ENCODE data around the gene HPCAL1.

The HPCAL1 gene

DNA sequence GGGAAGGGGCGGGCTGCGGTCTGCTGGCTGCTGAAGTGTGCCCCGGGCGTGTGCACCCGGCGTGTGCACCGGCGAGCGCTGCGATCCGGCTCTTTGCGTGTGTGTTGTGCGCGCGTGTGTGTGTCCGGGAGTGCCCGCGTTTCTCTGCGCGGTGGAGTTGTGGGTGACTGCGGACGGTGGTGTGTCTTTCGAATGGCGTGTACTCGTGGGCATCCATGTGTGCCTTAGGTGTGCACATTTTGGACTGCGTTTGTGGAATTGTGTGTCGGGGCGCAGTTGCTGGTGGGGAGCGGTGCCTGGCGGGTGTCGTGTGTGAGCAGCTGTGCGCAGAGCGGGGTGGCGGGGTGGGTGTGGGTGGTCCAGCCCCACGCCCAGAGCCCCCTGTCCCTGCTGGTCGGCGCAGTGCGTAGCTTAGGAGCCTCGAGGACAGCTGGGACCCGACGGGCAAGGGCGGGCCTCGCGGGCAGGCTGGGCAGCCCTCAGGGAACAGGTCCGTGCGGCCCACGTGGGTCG, 533 bp downstream of the HPCAL1 start:
- Histone ChIP-seq H3K27ac (ENCODE audit: low read depth, low read length) (peak overlapping the region; percentile 54), H3K4me1 (ENCODE audit: control insufficient read depth in 1 of 2, insufficient read depth in 2 of 2, low read length in 2 of 2) (peaks cover 50 to 57% of the 10 kb centered on the region in 2 donors)

DNA sequence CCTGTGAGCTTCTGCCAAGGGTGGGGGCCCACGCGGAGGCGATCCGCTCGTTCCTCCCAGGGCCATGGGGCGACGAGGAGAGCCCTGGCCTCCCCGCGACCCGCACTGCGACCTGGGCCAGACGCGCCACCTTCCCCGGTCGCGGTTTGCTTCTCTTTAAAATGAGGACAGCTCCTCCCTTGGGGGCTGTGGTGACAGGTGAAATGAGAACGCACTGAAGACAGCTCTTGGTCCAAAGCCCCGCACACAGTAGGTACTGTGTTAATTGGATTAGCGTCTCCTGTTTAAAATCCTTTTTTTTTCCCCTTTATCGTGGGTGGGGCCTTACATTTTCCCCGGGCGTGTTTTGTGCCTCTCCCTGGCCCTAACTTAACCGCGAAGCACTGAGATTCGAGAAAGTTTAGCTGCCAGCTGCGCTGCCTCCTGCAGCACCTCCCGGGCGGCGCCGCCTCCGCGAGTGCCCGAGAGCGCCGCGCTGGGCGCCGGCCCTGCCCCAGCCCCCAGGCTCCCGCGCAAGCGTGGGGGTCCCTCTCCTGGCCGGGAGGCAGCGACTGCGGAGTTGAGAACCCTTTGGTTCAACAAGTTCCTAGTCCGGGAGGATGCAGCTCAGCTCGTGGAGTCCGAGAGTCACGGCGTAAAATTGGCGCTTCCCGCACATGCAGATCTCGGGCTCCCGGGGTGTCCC, 1.1 kb downstream of the HPCAL1 start:
- Histone ChIP-seq H3K9me3 (ENCODE audit: control insufficient read depth in 1 of 2, low read length in 2 of 2) (no peaks in the 10 kb centered on the region), H3K4me3 (ENCODE audit: low read depth in 1 of 2, low read length in 2 of 2) (peak overlapping the region; percentile 84 to 96), H3K9ac (ENCODE audit: low read depth in 1 of 2, low read length in 2 of 2) (peak overlapping the region; percentile 78 to 93), H3K27ac (ENCODE audit: low read depth, low read length) (peak overlapping the region; percentile 54), H3K36me3 (ENCODE audit: control insufficient read depth in 1 of 2, insufficient read depth in 2 of 2, low read length in 2 of 2) (no peaks in the 10 kb centered on the region), H3K4me1 (ENCODE audit: control insufficient read depth in 1 of 2, insufficient read depth in 2 of 2, low read length in 2 of 2) (peaks cover 49 to 54% of the 10 kb centered on the region in 2 donors), H3K27me3 (ENCODE audit: control insufficient read depth in 1 of 2, insufficient read depth in 2 of 2, low read length in 2 of 2) (no peaks in the 10 kb centered on the region)

More for the DNA sequence above, 533 bp downstream of the HPCAL1 start:
- Histone ChIP-seq H3K9ac (ENCODE audit: low read depth in 1 of 2, low read length in 2 of 2) (peak overlapping the region; percentile 78 to 93), H3K27me3 (ENCODE audit: control insufficient read depth in 1 of 2, insufficient read depth in 2 of 2, low read length in 2 of 2) (no peaks in the 10 kb centered on the region), H3K36me3 (ENCODE audit: control insufficient read depth in 1 of 2, insufficient read depth in 2 of 2, low read length in 2 of 2) (no peaks in the 10 kb centered on the region), H3K4me3 (ENCODE audit: low read depth in 1 of 2, low read length in 2 of 2) (peak overlapping the region; percentile 84 to 96), H3K9me3 (ENCODE audit: control insufficient read depth in 1 of 2, low read length in 2 of 2) (no peaks in the 10 kb centered on the region)

DNA sequence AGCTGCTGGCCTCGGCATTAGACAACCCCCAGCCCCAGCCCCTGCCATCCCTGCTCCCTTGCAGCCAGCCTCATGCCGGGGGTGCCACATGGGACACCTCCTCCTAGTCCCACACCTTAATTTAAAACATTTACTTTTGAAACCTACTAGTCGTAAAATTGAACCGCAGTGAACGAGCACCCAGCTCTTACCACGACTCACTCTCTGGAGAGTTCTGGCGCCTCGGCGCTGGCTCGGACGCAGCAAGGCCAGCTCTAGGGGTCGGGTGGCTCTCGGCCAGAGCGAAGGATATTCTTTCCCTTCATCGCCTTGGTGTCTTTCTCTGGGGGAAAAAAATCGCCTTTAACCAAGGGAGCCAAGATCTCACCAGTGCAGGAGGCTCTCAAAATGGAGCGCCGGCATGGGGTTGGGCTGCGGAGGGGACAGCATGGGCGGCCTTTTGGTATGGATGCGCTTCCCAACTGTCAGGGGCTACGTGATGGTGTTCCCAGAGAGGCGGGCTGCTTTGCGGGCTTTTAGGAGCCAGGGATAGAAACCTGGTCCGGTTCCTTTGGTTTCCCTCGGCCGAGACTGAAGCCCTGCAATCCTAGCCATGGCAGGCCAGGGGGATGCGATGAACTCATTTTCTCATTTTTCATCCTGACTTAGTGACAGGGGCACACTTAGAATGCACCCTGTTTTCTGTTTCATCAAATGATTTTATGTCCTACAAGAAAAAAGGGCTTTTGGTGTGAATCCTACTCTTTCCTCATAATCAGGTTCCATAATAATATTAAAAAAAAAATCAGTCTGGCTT, 2.0 kb downstream of the HPCAL1 start:
- no peaks in the 10 kb centered on the region for H3K36me3 ChIP-seq (ENCODE audit: control insufficient read depth in 1 of 2, insufficient read depth in 2 of 2, low read length in 2 of 2)
- H3K4me3 ChIP-seq (ENCODE audit: low read depth in 1 of 2, low read length in 2 of 2) = peak overlapping the region; percentile 84 to 96
- no peaks in the 10 kb centered on the region for H3K27me3 ChIP-seq (ENCODE audit: control insufficient read depth in 1 of 2, insufficient read depth in 2 of 2, low read length in 2 of 2)
- peaks cover 49 to 54% of the 10 kb centered on the region in 2 donors for H3K4me1 ChIP-seq (ENCODE audit: control insufficient read depth in 1 of 2, insufficient read depth in 2 of 2, low read length in 2 of 2)
- no peaks in the 10 kb centered on the region for H3K9me3 ChIP-seq (ENCODE audit: control insufficient read depth in 1 of 2, low read length in 2 of 2)
- H3K27ac ChIP-seq (ENCODE audit: low read depth, low read length) = peak overlapping the region; percentile 55
- peak overlapping the region; percentile 78 to 93 for H3K9ac ChIP-seq (ENCODE audit: low read depth in 1 of 2, low read length in 2 of 2)

DNA sequence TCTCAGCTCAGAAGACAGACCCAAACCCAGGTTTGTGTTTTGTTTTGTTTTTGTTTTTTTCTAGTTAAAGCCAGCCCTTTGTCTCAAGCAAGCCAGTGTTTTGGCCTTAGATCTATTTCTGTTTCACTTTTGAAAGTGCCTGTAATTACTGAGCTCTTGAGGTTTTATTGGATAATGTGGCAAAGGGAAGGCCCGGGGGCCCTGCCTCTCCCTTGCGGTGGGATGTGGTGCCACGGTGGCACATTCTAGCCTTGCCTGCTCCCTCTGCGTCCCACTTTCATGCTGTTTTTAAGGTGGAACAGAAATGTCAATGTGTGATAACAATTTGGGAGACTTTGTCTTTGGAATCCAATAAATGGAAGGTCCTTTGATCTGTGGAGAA, 2.5 kb downstream of the HPCAL1 start:
- no peaks in the 10 kb centered on the region for H3K36me3 ChIP-seq (ENCODE audit: control insufficient read depth in 1 of 2, insufficient read depth in 2 of 2, low read length in 2 of 2)
- no peaks in the 10 kb centered on the region for H3K27me3 ChIP-seq (ENCODE audit: control insufficient read depth in 1 of 2, insufficient read depth in 2 of 2, low read length in 2 of 2)
- no peak overlapping the region for H3K27ac ChIP-seq (ENCODE audit: low read depth, low read length)
- H3K9me3 ChIP-seq (ENCODE audit: control insufficient read depth in 1 of 2, low read length in 2 of 2) = no peaks in the 10 kb centered on the region
- H3K4me3 ChIP-seq (ENCODE audit: low read depth in 1 of 2, low read length in 2 of 2) = peak overlapping the region; percentile 84 to 96
- H3K9ac ChIP-seq (ENCODE audit: low read depth in 1 of 2, low read length in 2 of 2) = peak overlapping the region; percentile 35 to 78
- H3K4me1 ChIP-seq (ENCODE audit: control insufficient read depth in 1 of 2, insufficient read depth in 2 of 2, low read length in 2 of 2) = peaks cover 49 to 54% of the 10 kb centered on the region in 2 donors

DNA sequence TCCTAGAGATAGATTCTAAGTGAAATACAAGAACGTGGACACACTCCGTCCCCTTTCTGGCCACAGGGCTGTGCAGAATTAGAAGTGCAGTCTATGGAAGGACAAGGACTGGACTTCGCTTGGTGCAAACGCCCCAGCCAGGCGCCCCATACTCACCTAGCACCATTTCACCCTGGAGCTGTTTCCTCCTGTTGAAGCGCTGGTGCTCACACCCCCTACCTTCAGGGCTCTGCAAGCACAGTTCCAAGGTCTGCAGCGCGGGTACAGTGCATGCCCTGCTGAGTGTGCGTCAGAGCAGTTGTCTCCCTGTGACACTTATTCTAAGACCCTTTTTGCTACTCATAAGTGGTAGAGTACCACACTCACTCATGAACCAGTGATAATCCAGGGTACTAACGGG, 3.0 kb downstream of the HPCAL1 start:
- peak overlapping the region; percentile 19 to 78 for H3K9ac ChIP-seq (ENCODE audit: low read depth in 1 of 2, low read length in 2 of 2)
- H3K27me3 ChIP-seq (ENCODE audit: control insufficient read depth in 1 of 2, insufficient read depth in 2 of 2, low read length in 2 of 2) = no peaks in the 10 kb centered on the region
- no peak overlapping the region for H3K27ac ChIP-seq (ENCODE audit: low read depth, low read length)
- H3K4me3 ChIP-seq (ENCODE audit: low read depth in 1 of 2, low read length in 2 of 2) = peak overlapping the region; percentile 84 to 96
- no peaks in the 10 kb centered on the region for H3K9me3 ChIP-seq (ENCODE audit: control insufficient read depth in 1 of 2, low read length in 2 of 2)
- no peaks in the 10 kb centered on the region for H3K36me3 ChIP-seq (ENCODE audit: control insufficient read depth in 1 of 2, insufficient read depth in 2 of 2, low read length in 2 of 2)
- peaks cover 47 to 50% of the 10 kb centered on the region in 2 donors for H3K4me1 ChIP-seq (ENCODE audit: control insufficient read depth in 1 of 2, insufficient read depth in 2 of 2, low read length in 2 of 2)

DNA sequence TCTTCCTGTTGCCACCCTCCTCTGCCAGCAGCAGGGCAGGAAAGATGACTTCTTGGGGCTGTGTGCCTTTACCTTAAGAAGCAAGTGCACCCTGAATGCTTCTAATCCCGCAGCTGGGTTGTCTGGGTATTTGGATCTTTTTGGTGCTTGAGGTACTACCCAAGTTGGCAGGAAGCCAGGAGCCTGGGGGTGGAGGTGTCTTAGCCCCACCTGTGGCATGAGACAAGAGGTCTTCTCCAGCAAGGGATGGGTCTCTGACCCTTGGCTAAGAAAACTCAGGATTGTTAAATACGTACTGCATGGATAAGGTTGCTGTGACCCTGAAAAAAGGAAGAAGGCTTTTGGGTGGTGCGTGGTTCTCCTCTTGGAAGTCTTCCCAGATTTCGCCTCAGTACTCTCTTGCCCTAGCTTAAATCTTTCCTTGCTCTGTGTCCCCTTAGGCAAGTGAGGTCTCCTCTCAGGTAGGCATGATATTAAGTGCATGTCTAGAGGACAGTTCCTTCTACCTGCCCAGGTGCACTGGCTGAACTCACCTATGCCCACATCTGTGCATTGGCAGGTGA, 4.3 kb downstream of the HPCAL1 start:
- no peak overlapping the region for H3K9ac ChIP-seq (ENCODE audit: low read depth in 1 of 2, low read length in 2 of 2)
- H3K9me3 ChIP-seq (ENCODE audit: control insufficient read depth in 1 of 2, low read length in 2 of 2) = no peaks in the 10 kb centered on the region
- H3K4me3 ChIP-seq (ENCODE audit: low read depth in 1 of 2, low read length in 2 of 2) = no peak overlapping the region
- H3K27ac ChIP-seq (ENCODE audit: low read depth, low read length) = no peak overlapping the region
- peaks cover 34 to 38% of the 10 kb centered on the region in 2 donors for H3K4me1 ChIP-seq (ENCODE audit: control insufficient read depth in 1 of 2, insufficient read depth in 2 of 2, low read length in 2 of 2)
- H3K27me3 ChIP-seq (ENCODE audit: control insufficient read depth in 1 of 2, insufficient read depth in 2 of 2, low read length in 2 of 2) = no peaks in the 10 kb centered on the region
- peaks cover 0 to 6% of the 10 kb centered on the region in 2 donors for H3K36me3 ChIP-seq (ENCODE audit: control insufficient read depth in 1 of 2, insufficient read depth in 2 of 2, low read length in 2 of 2)

DNA sequence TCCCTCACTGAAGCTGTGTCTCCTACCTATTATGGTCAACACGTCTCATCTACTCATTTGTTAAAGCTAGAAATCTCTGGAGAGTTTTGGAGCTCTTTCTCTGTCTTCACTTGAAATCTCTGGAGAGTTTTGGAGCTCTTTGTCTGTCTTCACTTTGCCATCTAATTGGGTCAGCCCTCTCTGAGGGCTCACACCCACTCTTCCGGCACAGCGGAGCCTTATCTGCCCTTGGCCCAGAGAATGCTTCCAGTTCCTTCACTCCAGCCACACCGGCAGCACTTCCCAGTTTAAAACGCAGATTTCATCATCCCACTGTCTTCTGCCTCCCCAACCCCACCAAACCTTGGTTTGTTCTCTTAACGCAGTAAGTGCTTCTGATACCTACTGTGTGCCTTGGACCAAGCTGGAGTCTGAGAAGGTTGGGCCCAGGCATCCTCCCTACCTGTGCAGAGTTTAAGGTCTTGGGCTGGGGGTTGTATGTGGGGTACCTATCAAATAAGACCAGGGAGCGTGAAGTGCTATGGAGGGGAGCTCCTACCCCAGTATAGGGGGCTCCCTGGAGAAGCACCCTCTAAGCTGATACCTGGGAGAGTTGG, 5.0 kb downstream of the HPCAL1 start:
- Histone ChIP-seq H3K36me3 (ENCODE audit: control insufficient read depth in 1 of 2, insufficient read depth in 2 of 2, low read length in 2 of 2) (peaks cover 0 to 12% of the 10 kb centered on the region in 2 donors), H3K27ac (ENCODE audit: low read depth, low read length) (no peak overlapping the region), H3K27me3 (ENCODE audit: control insufficient read depth in 1 of 2, insufficient read depth in 2 of 2, low read length in 2 of 2) (no peaks in the 10 kb centered on the region), H3K4me1 (ENCODE audit: control insufficient read depth in 1 of 2, insufficient read depth in 2 of 2, low read length in 2 of 2) (peaks cover 32 to 36% of the 10 kb centered on the region in 2 donors), H3K9ac (ENCODE audit: low read depth in 1 of 2, low read length in 2 of 2) (no peak overlapping the region), H3K4me3 (ENCODE audit: low read depth in 1 of 2, low read length in 2 of 2) (no peak overlapping the region), H3K9me3 (ENCODE audit: control insufficient read depth in 1 of 2, low read length in 2 of 2) (no peaks in the 10 kb centered on the region)

DNA sequence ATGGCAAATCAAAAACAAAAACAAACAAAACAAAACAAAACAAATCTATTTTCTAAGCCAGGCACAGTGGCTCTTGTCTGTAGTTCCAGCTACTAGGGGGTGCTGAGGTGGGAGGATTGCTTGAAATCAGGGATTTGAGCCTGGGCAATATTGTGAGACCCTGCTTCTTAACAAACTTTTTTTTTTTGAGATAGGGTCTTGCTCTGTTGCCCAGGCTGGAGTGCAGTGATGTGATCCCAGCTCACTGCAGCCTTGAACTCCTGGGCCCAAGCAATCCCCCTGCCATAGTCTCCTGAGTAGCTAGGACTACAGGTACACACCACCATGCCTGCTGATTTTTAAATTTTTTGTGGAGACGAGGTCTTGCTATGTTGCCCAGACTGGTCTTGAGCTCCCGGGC, 6.2 kb downstream of the HPCAL1 start:
- H3K4me3 ChIP-seq (ENCODE audit: low read depth in 1 of 2, low read length in 2 of 2) = no peak overlapping the region
- no peak overlapping the region for H3K27ac ChIP-seq (ENCODE audit: low read depth, low read length)
- H3K4me1 ChIP-seq (ENCODE audit: control insufficient read depth in 1 of 2, insufficient read depth in 2 of 2, low read length in 2 of 2) = peaks cover 32 to 36% of the 10 kb centered on the region in 2 donors
- H3K9me3 ChIP-seq (ENCODE audit: control insufficient read depth in 1 of 2, low read length in 2 of 2) = no peaks in the 10 kb centered on the region
- no peak overlapping the region for H3K9ac ChIP-seq (ENCODE audit: low read depth in 1 of 2, low read length in 2 of 2)
- H3K36me3 ChIP-seq (ENCODE audit: control insufficient read depth in 1 of 2, insufficient read depth in 2 of 2, low read length in 2 of 2) = peaks cover 0 to 14% of the 10 kb centered on the region in 2 donors
- no peaks in the 10 kb centered on the region for H3K27me3 ChIP-seq (ENCODE audit: control insufficient read depth in 1 of 2, insufficient read depth in 2 of 2, low read length in 2 of 2)

DNA sequence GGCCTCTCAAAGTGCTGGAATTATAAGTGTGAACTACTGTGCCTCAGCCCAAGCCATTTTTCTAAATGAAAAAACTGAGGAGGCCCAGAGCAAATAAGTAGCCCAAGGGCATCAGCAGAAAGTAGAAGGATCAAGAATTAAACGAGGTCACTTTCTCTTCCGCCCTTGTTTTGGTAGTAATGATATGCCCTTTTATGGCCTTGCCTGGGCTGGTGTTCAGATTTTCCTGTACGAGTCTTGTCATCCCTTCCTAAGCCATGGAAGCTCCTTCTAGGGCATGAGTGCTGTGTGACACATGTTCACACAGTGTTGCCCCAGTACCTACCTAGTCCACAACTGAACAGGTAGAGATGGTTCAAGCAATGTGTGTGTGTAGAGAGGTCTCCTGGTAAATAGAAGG, 6.6 kb downstream of the HPCAL1 start:
- H3K9ac ChIP-seq (ENCODE audit: low read depth in 1 of 2, low read length in 2 of 2) = no peak overlapping the region
- no peak overlapping the region for H3K27ac ChIP-seq (ENCODE audit: low read depth, low read length)
- H3K36me3 ChIP-seq (ENCODE audit: control insufficient read depth in 1 of 2, insufficient read depth in 2 of 2, low read length in 2 of 2) = peaks cover 0 to 14% of the 10 kb centered on the region in 2 donors
- H3K4me3 ChIP-seq (ENCODE audit: low read depth in 1 of 2, low read length in 2 of 2) = no peak overlapping the region
- H3K27me3 ChIP-seq (ENCODE audit: control insufficient read depth in 1 of 2, insufficient read depth in 2 of 2, low read length in 2 of 2) = no peaks in the 10 kb centered on the region
- peaks cover 30 to 36% of the 10 kb centered on the region in 2 donors for H3K4me1 ChIP-seq (ENCODE audit: control insufficient read depth in 1 of 2, insufficient read depth in 2 of 2, low read length in 2 of 2)
- no peaks in the 10 kb centered on the region for H3K9me3 ChIP-seq (ENCODE audit: control insufficient read depth in 1 of 2, low read length in 2 of 2)
